OCI-LY3 (cell line): Measurements from ENCODE around the gene RCAN2.

Source experiments
- EZH2phosphoT487 ChIP-seq: fragments of 200-600 bp; shearing (Covaris generic); IDR thresholded peaks from 2 replicates; pipeline ENCODE4 v1.6.1; 2018; ENCODE audit warnings: antibody characterized with exemption, mixed run types, low read depth
- TF ChIP-seq, protein P1 (sequence below): fragments of 200-600, 300-600 bp; sonication (generic); IDR thresholded peaks from 2 replicates; pipeline ENCODE4 v1.5.1; 2014; ENCODE audit warnings: antibody characterized with exemption, low read length, low read depth

DNA sequence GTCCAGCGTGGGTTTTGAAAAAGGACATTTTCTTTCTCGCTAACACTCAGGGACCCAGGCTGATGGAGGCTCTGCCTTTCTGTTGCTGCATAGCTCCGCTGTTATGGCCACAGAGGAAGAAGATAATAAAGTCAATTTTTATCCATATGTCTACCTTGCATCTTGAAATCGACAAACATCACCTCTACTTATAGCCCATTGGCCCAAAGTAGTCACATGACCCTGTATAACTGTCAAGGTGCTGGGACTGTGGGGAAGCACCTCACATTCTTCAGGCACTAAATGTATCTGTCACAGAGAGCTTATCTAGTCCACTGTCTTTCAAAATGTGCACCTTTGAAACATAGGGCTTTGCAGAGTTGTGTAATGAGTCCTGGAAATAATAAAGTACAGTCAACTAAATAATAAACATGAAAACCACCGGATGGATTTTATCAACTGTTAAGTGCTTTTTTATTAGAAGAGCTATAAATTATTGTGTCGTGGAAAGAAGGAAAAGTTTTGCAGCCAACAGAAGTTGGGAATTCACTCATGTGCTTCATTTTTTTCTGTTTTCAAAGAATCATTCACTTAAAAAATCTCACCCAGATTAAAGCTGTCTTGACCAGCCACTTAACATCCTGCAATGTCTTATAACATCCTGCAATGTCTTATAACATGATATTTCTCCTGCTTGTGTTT is 47.7 kb upstream of the RCAN2 start:
- TF ChIP-seq, protein P1, sequence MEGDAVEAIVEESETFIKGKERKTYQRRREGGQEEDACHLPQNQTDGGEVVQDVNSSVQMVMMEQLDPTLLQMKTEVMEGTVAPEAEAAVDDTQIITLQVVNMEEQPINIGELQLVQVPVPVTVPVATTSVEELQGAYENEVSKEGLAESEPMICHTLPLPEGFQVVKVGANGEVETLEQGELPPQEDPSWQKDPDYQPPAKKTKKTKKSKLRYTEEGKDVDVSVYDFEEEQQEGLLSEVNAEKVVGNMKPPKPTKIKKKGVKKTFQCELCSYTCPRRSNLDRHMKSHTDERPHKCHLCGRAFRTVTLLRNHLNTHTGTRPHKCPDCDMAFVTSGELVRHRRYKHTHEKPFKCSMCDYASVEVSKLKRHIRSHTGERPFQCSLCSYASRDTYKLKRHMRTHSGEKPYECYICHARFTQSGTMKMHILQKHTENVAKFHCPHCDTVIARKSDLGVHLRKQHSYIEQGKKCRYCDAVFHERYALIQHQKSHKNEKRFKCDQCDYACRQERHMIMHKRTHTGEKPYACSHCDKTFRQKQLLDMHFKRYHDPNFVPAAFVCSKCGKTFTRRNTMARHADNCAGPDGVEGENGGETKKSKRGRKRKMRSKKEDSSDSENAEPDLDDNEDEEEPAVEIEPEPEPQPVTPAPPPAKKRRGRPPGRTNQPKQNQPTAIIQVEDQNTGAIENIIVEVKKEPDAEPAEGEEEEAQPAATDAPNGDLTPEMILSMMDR = no peak
- no peak for TF ChIP-seq EZH2phosphoT487
